Measurements from ENCODE around the gene RPL7L1. TPM values are rescaled to one million over a fixed set of nuclear protein-coding genes. Genes with fewer than 3 reads are reported as not detected.
A peak's percentile ranks its signal among the peaks of the same experiment; 100 is the strongest.
"Not testable (repeated sequence)": the region's sequence is repeated elsewhere in the genome, so short reads cannot be mapped to it uniquely, and the experiment has no call there.

RPL7L1 gene
- total and polyA plus RNA-seq, 4 donors: 41.9 to 59.0 (median 56.2) TPM

- Histone ChIP-seq H3K4me3 (ENCODE audit: low read length in 2 of 2) (no peak overlapping the region), H3K9me3 (ENCODE audit: control insufficient read depth, low read length) (no peaks in the 10 kb centered on the region), H3K27ac (ENCODE audit: low read depth in 1 of 2, low read length in 2 of 2) (no peak overlapping the region), H3K36me3 (ENCODE audit: control insufficient read depth in 1 of 2, insufficient read depth in 2 of 2, low read length in 1 of 2) (peaks cover 4 to 5% of the 10 kb centered on the region in 2 donors), H3K27me3 (ENCODE audit: control insufficient read depth in 1 of 2, insufficient read depth in 2 of 2, low read length in 1 of 2) (no peaks in the 10 kb centered on the region), H3K4me1 (ENCODE audit: control insufficient read depth in 1 of 2, insufficient read depth in 2 of 2, low read length in 2 of 2) (peaks cover 0 to 2% of the 10 kb centered on the region in 2 donors)
- intact Hi-C loops (cut with DNase I): loop anchor here in 1 of 2 donors (5.0 kb wide), 1 partner anchor 78 kb away; the partner anchor contains the start of gene BICRAL
- ATAC-seq (ENCODE audit: low FRiP score): no peak
- WGBS, 2 donors: 90 to 91% methylated on average over 1 of the region's 1 CpG
- no peak for DNase-seq
Measured at GRCh38 chr6:42860036-42860435, 19.4 kb upstream of the RPL7L1 start.

- Histone ChIP-seq H3K4me3 (ENCODE audit: low read length in 2 of 2) (no peak overlapping the region), H3K4me1 (ENCODE audit: control insufficient read depth in 1 of 2, insufficient read depth in 2 of 2, low read length in 2 of 2) (peaks cover 0 to 2% of the 10 kb centered on the region in 2 donors), H3K27ac (ENCODE audit: low read depth in 1 of 2, low read length in 2 of 2) (no peak overlapping the region), H3K9me3 (ENCODE audit: control insufficient read depth, low read length) (no peaks in the 10 kb centered on the region), H3K27me3 (ENCODE audit: control insufficient read depth in 1 of 2, insufficient read depth in 2 of 2, low read length in 1 of 2) (no peaks in the 10 kb centered on the region), H3K36me3 (ENCODE audit: control insufficient read depth in 1 of 2, insufficient read depth in 2 of 2, low read length in 1 of 2) (peaks cover 4 to 5% of the 10 kb centered on the region in 2 donors)
- 92 to 93% methylated on average over 6 of the region's 6 CpGs for WGBS, 2 donors
- ATAC-seq (ENCODE audit: low FRiP score): no peak
- intact Hi-C loops (cut with DNase I): loop anchor here in 1 of 2 donors (5.0 kb wide), 1 partner anchor 78 kb away; the partner anchor contains the start of gene BICRAL
- DNase-seq: no peak
Measured at GRCh38 chr6:42860481-42860880, 18.9 kb upstream of the RPL7L1 start.

DNA sequence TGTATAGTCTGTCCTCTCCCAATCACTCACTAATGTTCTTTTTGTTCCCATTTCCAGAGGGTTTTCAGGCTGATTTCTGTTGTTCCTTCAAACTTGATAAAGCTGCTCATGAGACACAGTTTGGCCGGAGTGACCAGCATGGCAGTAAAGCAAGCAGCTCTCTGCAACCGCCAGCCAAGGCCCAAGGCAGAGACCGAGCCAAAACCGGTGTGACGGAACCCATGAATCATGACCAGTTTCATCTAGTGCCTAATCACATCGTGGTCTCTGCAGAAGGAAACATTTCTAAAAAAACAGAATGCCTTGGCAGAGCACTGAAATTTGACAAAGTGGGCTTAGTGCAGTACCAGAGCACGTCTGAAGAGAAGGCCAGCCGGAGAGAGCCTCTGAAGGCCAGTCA lies 14.8 kb upstream of the RPL7L1 start:
- ATAC-seq (ENCODE audit: low FRiP score) (peak; percentile 74), DNase-seq (peak; percentile 78 to 87)
- intact Hi-C loops (cut with DNase I): loop anchor here in 1 of 2 donors (5.0 kb wide), 1 partner anchor 82 kb away; the partner anchor contains the start of gene BICRAL
- Histone ChIP-seq H3K9me3 (ENCODE audit: control insufficient read depth, low read length) (no peaks in the 10 kb centered on the region), H3K27me3 (ENCODE audit: control insufficient read depth in 1 of 2, insufficient read depth in 2 of 2, low read length in 1 of 2) (no peaks in the 10 kb centered on the region), H3K4me1 (ENCODE audit: control insufficient read depth in 1 of 2, insufficient read depth in 2 of 2, low read length in 2 of 2) (peaks cover 0 to 2% of the 10 kb centered on the region in 2 donors), H3K36me3 (ENCODE audit: control insufficient read depth in 1 of 2, insufficient read depth in 2 of 2, low read length in 1 of 2) (peaks cover 3 to 11% of the 10 kb centered on the region in 2 donors), H3K27ac (ENCODE audit: low read depth in 1 of 2, low read length in 2 of 2) (peak overlapping the region; percentile 60 to 73), H3K4me3 (ENCODE audit: low read length in 2 of 2) (no peak overlapping the region)
- 9 to 10% methylated on average over 8 of the region's 8 CpGs for WGBS, 2 donors

DNA sequence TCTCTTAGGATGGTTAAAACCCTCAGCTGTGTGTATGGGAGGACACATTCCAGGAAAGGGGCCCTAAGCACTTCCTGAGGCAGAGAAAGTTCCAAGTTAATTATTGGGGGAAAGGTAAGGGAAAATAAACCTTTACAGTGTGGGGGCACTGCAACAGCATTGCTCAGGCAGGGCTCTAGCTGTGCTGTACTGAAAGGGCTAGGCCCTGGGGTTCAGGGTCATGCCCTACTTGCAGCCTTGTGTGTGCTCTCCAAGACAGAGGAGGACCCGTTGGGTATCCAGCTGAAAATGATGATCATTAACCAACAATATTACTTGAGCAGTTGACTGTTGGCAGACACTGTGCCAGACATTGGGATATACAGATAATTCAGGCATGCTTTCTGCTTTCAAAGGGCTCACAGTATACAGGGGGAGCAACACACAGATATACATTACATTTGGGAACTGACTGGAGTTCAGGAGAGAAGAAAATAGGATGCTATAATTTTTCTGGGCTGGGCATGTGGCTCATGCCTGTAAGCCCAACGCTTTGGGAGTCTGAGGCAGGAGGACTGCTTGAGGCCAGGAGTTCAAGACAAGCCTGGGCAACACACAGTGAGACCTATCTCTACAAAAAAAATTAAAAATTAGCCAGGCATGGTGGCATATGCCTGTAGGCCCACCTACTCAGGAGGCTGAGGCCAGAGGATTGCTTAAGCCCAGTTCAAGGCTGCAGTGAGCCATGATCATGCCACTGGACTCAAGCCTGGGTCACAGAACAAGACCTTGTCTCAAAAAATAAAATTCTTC lies 9.1 kb upstream of the RPL7L1 start:
- H3K36me3 ChIP-seq (ENCODE audit: control insufficient read depth in 1 of 2, insufficient read depth in 2 of 2, low read length in 1 of 2): peaks cover 2 to 7% of the 10 kb centered on the region in 2 donors
- no peak overlapping the region for H3K27ac ChIP-seq (ENCODE audit: low read depth in 1 of 2, low read length in 2 of 2)
- DNase-seq: no peak
- no peaks in the 10 kb centered on the region for H3K27me3 ChIP-seq (ENCODE audit: control insufficient read depth in 1 of 2, insufficient read depth in 2 of 2, low read length in 1 of 2)
- H3K9me3 ChIP-seq (ENCODE audit: control insufficient read depth, low read length): no peaks in the 10 kb centered on the region
- intact Hi-C loops (cut with DNase I): no loop called here
- no peaks in the 10 kb centered on the region for H3K4me1 ChIP-seq (ENCODE audit: control insufficient read depth in 1 of 2, insufficient read depth in 2 of 2, low read length in 2 of 2)
- WGBS, 2 donors: 75 to 83% methylated on average over 2 of the region's 2 CpGs
- no peak overlapping the region for H3K4me3 ChIP-seq (ENCODE audit: low read length in 2 of 2)
- ATAC-seq (ENCODE audit: low FRiP score): no peak

DNA sequence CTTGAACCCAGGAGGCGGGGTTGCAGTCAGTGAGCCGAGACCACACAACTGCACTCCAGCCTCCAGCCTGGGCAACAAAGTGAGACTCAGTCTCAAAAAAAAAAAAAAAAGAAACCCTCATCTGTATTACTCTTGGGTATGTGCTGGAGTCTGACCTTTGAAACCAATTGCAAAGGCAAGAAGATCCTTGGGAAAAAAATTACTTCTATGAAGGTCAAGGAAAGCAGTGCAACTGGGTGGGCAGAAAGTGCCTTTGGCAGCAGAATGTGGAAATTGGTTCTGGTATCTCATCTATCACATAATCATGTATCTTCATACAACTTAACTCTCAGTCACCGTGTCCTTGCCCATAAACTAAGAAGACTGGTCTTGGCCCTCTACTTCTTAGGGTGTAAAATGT lies 7.7 kb upstream of the RPL7L1 start:
- intact Hi-C loops (cut with DNase I): no loop called here
- Histone ChIP-seq H3K9me3 (ENCODE audit: control insufficient read depth, low read length) (no peaks in the 10 kb centered on the region), H3K4me1 (ENCODE audit: control insufficient read depth in 1 of 2, insufficient read depth in 2 of 2, low read length in 2 of 2) (no peaks in the 10 kb centered on the region), H3K36me3 (ENCODE audit: control insufficient read depth in 1 of 2, insufficient read depth in 2 of 2, low read length in 1 of 2) (peaks cover 2 to 5% of the 10 kb centered on the region in 2 donors), H3K27me3 (ENCODE audit: control insufficient read depth in 1 of 2, insufficient read depth in 2 of 2, low read length in 1 of 2) (no peaks in the 10 kb centered on the region), H3K4me3 (ENCODE audit: low read length in 2 of 2) (no peak overlapping the region), H3K27ac (ENCODE audit: low read depth in 1 of 2, low read length in 2 of 2) (peak overlapping the region in 1 of 2 donors; percentile 25)
- 81 to 83% methylated on average over 3 of the region's 3 CpGs for WGBS, 2 donors
- ATAC-seq (ENCODE audit: low FRiP score): no peak
- DNase-seq: no peak

- no peak overlapping the region for H3K4me3 ChIP-seq (ENCODE audit: low read length in 2 of 2)
- no peaks in the 10 kb centered on the region for H3K4me1 ChIP-seq (ENCODE audit: control insufficient read depth in 1 of 2, insufficient read depth in 2 of 2, low read length in 2 of 2)
- 36 to 54% methylated on average over 2 of the region's 2 CpGs for WGBS, 2 donors
- no peak for DNase-seq
- H3K9me3 ChIP-seq (ENCODE audit: control insufficient read depth, low read length): no peaks in the 10 kb centered on the region
- H3K36me3 ChIP-seq (ENCODE audit: control insufficient read depth in 1 of 2, insufficient read depth in 2 of 2, low read length in 1 of 2): peaks cover 0 to 2% of the 10 kb centered on the region in 2 donors
- H3K27ac ChIP-seq (ENCODE audit: low read depth in 1 of 2, low read length in 2 of 2): no peak overlapping the region
- intact Hi-C loops (cut with DNase I): no loop called here
- no peaks in the 10 kb centered on the region for H3K27me3 ChIP-seq (ENCODE audit: control insufficient read depth in 1 of 2, insufficient read depth in 2 of 2, low read length in 1 of 2)
- ATAC-seq (ENCODE audit: low FRiP score): no peak
Measured at GRCh38 chr6:42873313-42873712, 6.1 kb upstream of the RPL7L1 start.

GRCh38 chr6:42877695-42878094 lies 1.7 kb upstream of the RPL7L1 start:
- H3K9me3 ChIP-seq (ENCODE audit: control insufficient read depth, low read length): no peaks in the 10 kb centered on the region
- no peak overlapping the region for H3K4me3 ChIP-seq (ENCODE audit: low read length in 2 of 2)
- no peaks in the 10 kb centered on the region for H3K4me1 ChIP-seq (ENCODE audit: control insufficient read depth in 1 of 2, insufficient read depth in 2 of 2, low read length in 2 of 2)
- H3K27me3 ChIP-seq (ENCODE audit: control insufficient read depth in 1 of 2, insufficient read depth in 2 of 2, low read length in 1 of 2): no peaks in the 10 kb centered on the region
- intact Hi-C loops (cut with DNase I): loop anchor here (1.0 to 5.0 kb wide), 5 partner anchors 95 to 216 kb away; partner anchors contain the start of genes TBCC (in 2 of the 2) and BICRAL (in 1 of the 2)
- peaks cover 0 to 4% of the 10 kb centered on the region in 2 donors for H3K36me3 ChIP-seq (ENCODE audit: control insufficient read depth in 1 of 2, insufficient read depth in 2 of 2, low read length in 1 of 2)
- whole genome bisulfite sequencing, 2 donors: 62 to 66% methylated on average over 3 of the region's 3 CpGs
- peak overlapping the region in 1 of 2 donors; percentile 17 for H3K27ac ChIP-seq (ENCODE audit: low read depth in 1 of 2, low read length in 2 of 2)
- no peak for ATAC-seq (ENCODE audit: low FRiP score)
- no peak for DNase-seq

GRCh38 chr6:42880240-42880817 lies 913 bp downstream of the RPL7L1 start:
- DNase-seq; intact Hi-C loops (cut with DNase I); H3K9me3 ChIP-seq (ENCODE audit: control insufficient read depth, low read length); H3K27me3 ChIP-seq (ENCODE audit: control insufficient read depth in 1 of 2, insufficient read depth in 2 of 2, low read length in 1 of 2); H3K4me1 ChIP-seq (ENCODE audit: control insufficient read depth in 1 of 2, insufficient read depth in 2 of 2, low read length in 2 of 2); ATAC-seq (ENCODE audit: low FRiP score): not testable (repeated sequence)
- Histone ChIP-seq H3K36me3 (ENCODE audit: control insufficient read depth in 1 of 2, insufficient read depth in 2 of 2, low read length in 1 of 2) (peaks cover 3 to 11% of the 10 kb centered on the region in 2 donors), H3K27ac (ENCODE audit: low read depth in 1 of 2, low read length in 2 of 2) (peak overlapping the region; percentile 2 to 65), H3K4me3 (ENCODE audit: low read length in 2 of 2) (peak overlapping the region; percentile 77 to 81)
- 19 to 20% methylated on average over 25 of the region's 25 CpGs for WGBS, 2 donors
